Panc1 (cell line): Measurements from ENCODE around the gene PRIMPOL. TPM values are rescaled to one million over a fixed set of nuclear protein-coding genes. Genes with fewer than 3 reads are reported as not detected.

ENCODE experiments used
- ATAC-seq: fragments of 200-7000 bp; cut with Tn5 transposase; 2 replicates; pipeline ENCODE4 v1.9.1; 2020; ENCODE audit warnings: mild to moderate bottlenecking, moderate library complexity
- BruUV-seq: library from RNA; stranded (reverse); fragments of 400-500 nt; replicated peaks from 2 replicates; lab custom pipeline; 2021; lab: Mats Ljungman, UMichigan
- CTCF ChIA-PET: fragments of 300-600 bp; sonication (Branson Sonifier 250); formaldehyde crosslinking; loops from one replicate; lab custom pipeline; 2022; ENCODE audit warnings: antibody characterized with exemption; lab: Charles Lee
- POLR2A ChIA-PET: fragments of 300-600 bp; sonication (Branson Sonifier 250); formaldehyde crosslinking; loops from one replicate; lab custom pipeline; 2022; ENCODE audit warnings: antibody characterized with exemption; lab: Charles Lee
- DNase-seq: peaks from one replicate; pipeline ENCODE4 v3.0.0-alpha.2; 2010; ENCODE audit warnings: low read depth, low spot score
- H3K27ac ChIP-seq: 2 replicates; pipeline ENCODE4 v1.5.1; 2011; ENCODE audit warnings: mild to moderate bottlenecking, low read length, inconsistent platforms
- H3K27me3 ChIP-seq: fragments of 200-500 bp; sonication (Bioruptor generic); 2 replicates; pipeline ENCODE4 v1.6.0; 2014; ENCODE audit warnings: low read length, inconsistent platforms; ENCODE audit not compliant: control insufficient read depth, insufficient read depth
- H3K36me3 ChIP-seq: fragments of 200-500 bp; sonication (Bioruptor generic); 2 replicates; pipeline ENCODE4 v1.5.1; 2014; ENCODE audit warnings: inconsistent platforms, mild to moderate bottlenecking, low read length, moderate library complexity; ENCODE audit not compliant: control insufficient read depth, insufficient read depth
- H3K4me1 ChIP-seq: 2 replicates; pipeline ENCODE4 v1.5.1; 2011; ENCODE audit warnings: inconsistent platforms, mild to moderate bottlenecking, low read length, moderate library complexity; ENCODE audit not compliant: control insufficient read depth, insufficient read depth
- H3K4me3 ChIP-seq, 2 experiments: 2 replicates each; pipeline ENCODE4 v1.5.1; 2011 to 2012; ENCODE audit warnings: low read depth in 2 of 2, low read length in 2 of 2, mild to moderate bottlenecking in 2 of 2, inconsistent platforms in 1 of 2, moderate library complexity in 1 of 2
- H3K9me3 ChIP-seq: fragments of 200-500 bp; sonication (Bioruptor generic); 2 replicates; pipeline ENCODE4 v1.5.1; 2014; ENCODE audit warnings: low read depth, mild to moderate bottlenecking, inconsistent platforms, low read length, moderate library complexity; ENCODE audit not compliant: control insufficient read depth, insufficient read depth
- POLR2AphosphoS5 ChIP-seq: IDR thresholded peaks from 2 replicates; pipeline ENCODE4 v1.6.1; 2012; ENCODE audit warnings: mild to moderate bottlenecking, low read depth, low read length, moderate library complexity
- REST ChIP-seq, 2 experiments: IDR thresholded peaks; 2 replicates each; pipeline ENCODE4 v1.6.1; 2011 to 2012; ENCODE audit warnings: low read depth in 2 of 2, control low read depth in 1 of 2, low read length in 1 of 2, mild to moderate bottlenecking in 1 of 2, moderate library complexity in 1 of 2; ENCODE audit not compliant: insufficient read depth in 1 of 2
- SIN3A ChIP-seq: IDR thresholded peaks from 2 replicates; pipeline ENCODE4 v1.6.1; 2012; ENCODE audit warnings: low read depth, mild to moderate bottlenecking, low read length, moderate library complexity, borderline replicate concordance; ENCODE audit not compliant: insufficient read depth
- TCF7L2 ChIP-seq: IDR thresholded peaks from 2 replicates; pipeline ENCODE4 v1.6.1; 2011; ENCODE audit warnings: mild to moderate bottlenecking, low read depth, low read length, inconsistent platforms
- in situ Hi-C: cut with HindIII; loops from 2 replicates; pipeline ENCODE4 v1.10.0; 2016; ENCODE audit warnings: low sequenced_read_pairs, low pct_unique_long_range_greater_than_20kb
- intact Hi-C: fragments of 100-400 bp; cut with micrococcal nuclease; formaldehyde crosslinking; loops from one replicate; pipeline ENCODE4 v1.10.0; 2022; ENCODE audit not compliant: unreplicated experiment
- total RNA-seq: library from RNA; stranded (reverse); gene quantifications from one replicate; pipeline ENCODE4 v1.2.1, GENCODE V29; 2021; ENCODE audit not compliant: unreplicated experiment
- TF ChIP-seq, protein P1 (sequence below): fragments of 450-650 bp; IDR thresholded peaks from 2 replicates; pipeline ENCODE4 v1.5.1; 2017; ENCODE audit warnings: mild to moderate bottlenecking

PRIMPOL gene
- total RNA-seq, 1 experiment from 2014 or later = 11.7 TPM

- no TSS peak for BruUV-seq
- CTCF ChIA-PET = interaction anchor here (0.7 kb wide), 1 partner anchor 98 kb away, joined by 3 read pairs; no protein-coding TSS in a partner anchor
- POLR2A ChIA-PET = interaction anchor here (0.6 to 0.7 kb wide), 2 partner anchors 27 to 91 kb away, joined by 3 to 5 read pairs; no protein-coding TSS in a partner anchor
- ATAC-seq (no peak), DNase-seq (no peak)
- intact Hi-C loops = no loop called here
- TF ChIP-seq REST (IDR thresholded peaks at IDR 0.05; ENCODE audit: insufficient read depth in 1 of 2, low read depth in 2 of 2, low read length in 1 of 2) = no peak
- TF ChIP-seq, protein P1, sequence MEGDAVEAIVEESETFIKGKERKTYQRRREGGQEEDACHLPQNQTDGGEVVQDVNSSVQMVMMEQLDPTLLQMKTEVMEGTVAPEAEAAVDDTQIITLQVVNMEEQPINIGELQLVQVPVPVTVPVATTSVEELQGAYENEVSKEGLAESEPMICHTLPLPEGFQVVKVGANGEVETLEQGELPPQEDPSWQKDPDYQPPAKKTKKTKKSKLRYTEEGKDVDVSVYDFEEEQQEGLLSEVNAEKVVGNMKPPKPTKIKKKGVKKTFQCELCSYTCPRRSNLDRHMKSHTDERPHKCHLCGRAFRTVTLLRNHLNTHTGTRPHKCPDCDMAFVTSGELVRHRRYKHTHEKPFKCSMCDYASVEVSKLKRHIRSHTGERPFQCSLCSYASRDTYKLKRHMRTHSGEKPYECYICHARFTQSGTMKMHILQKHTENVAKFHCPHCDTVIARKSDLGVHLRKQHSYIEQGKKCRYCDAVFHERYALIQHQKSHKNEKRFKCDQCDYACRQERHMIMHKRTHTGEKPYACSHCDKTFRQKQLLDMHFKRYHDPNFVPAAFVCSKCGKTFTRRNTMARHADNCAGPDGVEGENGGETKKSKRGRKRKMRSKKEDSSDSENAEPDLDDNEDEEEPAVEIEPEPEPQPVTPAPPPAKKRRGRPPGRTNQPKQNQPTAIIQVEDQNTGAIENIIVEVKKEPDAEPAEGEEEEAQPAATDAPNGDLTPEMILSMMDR = peak; percentile 25; the same call in 1 of the 2 replicates
- no peak for TF ChIP-seq TCF7L2
- TF ChIP-seq POLR2AphosphoS5 = no peak
- no peak for TF ChIP-seq SIN3A
- no peak overlapping the region for H3K4me3 ChIP-seq
- H3K27ac ChIP-seq = no peak overlapping the region
- in situ Hi-C loops = no loop called here
- peaks cover 9% of the 10 kb centered on the region; the same call in 1 of the 2 replicates for H3K36me3 ChIP-seq
- no peaks in the 10 kb centered on the region for H3K9me3 ChIP-seq
- H3K4me1 ChIP-seq = no peaks in the 10 kb centered on the region
- H3K27me3 ChIP-seq = no peaks in the 10 kb centered on the region
Measured at GRCh38 chr4:184722798-184723197, 73.3 kb downstream of the PRIMPOL start.

GRCh38 chr4:184727430-184727829 is 77.9 kb downstream of the PRIMPOL start:
- ATAC-seq (no peak), DNase-seq (no peak)
- CTCF ChIA-PET = no interaction called here
- intact Hi-C loops (no loop called here), in situ Hi-C loops (no loop called here)
- BruUV-seq = no TSS peak
- TF ChIP-seq TCF7L2 (no peak), SIN3A (no peak), POLR2AphosphoS5 (no peak), REST (IDR thresholded peaks at IDR 0.05; ENCODE audit: insufficient read depth in 1 of 2, low read depth in 2 of 2, low read length in 1 of 2) (no peak)
- TF ChIP-seq, protein P1 = no peak
- Histone ChIP-seq H3K4me1 (peaks cover 2% of the 10 kb centered on the region), H3K9me3 (no peaks in the 10 kb centered on the region), H3K4me3 (no peak overlapping the region), H3K27ac (no peak overlapping the region), H3K36me3 (peaks cover 11% of the 10 kb centered on the region; the same call in 1 of the 2 replicates), H3K27me3 (no peaks in the 10 kb centered on the region)
- POLR2A ChIA-PET = no interaction called here
